SW 1271 (cell line): Measurements from ENCODE around the gene ANK2.
"Not testable (repeated sequence)": the region's sequence is repeated elsewhere in the genome, so short reads cannot be mapped to it uniquely, and the experiment has no call there.

Experiments
- DNase-seq, 2 experiments: peaks; one replicate each; lab custom pipeline; 2025; lab: John Stamatoyannopoulos, UW

ANK2 gene

DNA sequence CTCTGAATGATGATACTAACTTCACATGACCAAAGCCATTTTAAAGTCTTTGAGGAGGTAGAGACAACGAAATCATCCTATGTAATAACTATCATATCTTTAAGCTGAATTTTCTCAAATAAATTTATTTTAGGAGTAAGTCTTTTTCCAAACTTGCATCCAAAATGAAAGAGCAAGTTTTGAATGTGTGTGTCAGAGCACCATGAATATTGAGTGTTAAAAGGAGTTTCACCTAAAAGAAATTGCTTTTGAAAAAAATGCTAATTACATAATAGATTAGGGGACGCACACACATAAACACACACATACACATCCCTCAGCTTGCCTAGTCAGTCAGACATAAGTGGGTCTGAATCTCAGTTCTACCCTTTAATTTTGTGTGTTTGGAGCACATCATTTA is 1.9 kb downstream of the ANK2 start:
- DNase-seq = no peak

DNA sequence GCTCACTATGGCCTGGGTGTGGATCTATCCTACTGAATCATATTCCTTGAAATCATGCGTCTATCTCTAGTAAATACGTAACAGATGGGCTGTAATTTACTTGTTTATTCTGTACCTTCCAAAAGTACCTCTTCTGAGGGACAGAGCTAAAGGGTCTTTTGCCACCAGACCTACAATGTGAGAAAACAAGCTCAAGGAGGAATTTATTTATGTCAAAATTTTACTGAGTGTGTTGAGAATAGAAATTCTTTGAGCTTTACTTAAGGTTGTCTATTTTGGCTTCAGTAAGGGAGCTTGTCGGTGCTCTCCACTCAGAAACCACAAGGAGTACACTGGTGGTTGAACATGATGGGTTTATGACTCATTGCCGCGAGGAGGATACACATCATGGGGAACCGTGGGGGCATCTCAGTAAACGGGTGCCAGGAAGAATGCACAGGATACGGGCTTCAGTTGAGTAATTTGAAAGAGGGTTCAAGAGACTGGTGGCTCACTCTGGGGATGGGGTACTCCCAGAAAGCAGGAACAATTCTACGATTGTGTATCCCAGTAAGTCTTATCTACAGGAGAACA is 3.0 kb downstream of the ANK2 start:
- no peak for DNase-seq

DNA sequence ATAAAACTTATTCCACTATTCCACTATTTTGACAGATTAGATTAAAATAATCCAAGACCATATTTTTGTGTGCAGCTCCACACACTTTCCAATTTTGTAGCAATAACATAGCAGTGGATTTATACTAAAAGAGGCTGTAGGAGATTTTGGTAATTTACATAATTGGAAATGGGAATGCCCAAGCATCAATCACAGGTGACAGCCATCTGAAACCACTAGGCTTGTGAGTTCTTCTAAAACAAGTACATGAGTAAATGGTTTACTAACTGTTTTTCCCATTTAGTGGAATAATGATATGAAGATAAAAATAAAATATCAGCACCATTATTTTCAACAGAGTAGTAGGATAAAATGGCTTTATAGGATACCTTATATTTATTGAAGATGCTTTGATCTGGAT is 4.4 kb downstream of the ANK2 start:
- DNase-seq = no peak

DNA sequence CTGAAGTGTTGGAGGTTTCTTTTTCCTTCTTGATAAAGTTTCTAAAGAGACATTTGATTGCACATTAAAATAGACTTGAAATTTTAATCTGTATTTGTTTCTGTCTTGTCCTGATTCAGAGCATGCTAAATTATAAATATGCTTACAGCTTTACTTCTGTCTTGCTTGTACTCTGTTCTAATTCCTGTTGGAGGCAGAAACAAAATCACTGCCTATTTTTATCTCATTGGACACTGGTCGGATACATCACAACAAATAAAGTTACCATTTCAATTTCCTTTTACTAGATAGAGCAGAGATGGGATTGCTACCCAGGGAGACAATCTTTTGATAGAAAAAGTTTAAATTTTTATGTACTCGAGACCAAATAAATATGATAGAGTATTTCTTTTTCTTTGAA is 6.9 kb downstream of the ANK2 start:
- no peak for DNase-seq

DNA sequence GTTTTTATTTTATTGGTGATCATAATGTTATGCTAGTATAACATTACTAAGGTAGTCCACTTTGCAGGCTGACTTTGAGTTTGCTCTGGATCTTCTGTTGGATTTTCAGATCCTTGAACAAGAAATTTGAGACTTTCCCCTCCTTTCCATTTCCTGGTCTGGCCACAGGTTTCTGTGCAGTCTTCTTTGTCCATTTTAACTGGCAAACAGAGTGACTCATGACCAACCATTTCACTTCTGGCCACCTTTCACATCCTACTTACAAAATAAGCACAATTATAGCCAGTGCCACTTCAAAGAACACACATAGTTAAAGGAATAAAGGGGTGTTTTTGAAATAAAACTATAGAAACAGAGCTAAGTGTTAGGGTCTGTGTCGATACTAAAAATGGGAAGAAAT is 8.4 kb downstream of the ANK2 start:
- no peak for DNase-seq

DNA sequence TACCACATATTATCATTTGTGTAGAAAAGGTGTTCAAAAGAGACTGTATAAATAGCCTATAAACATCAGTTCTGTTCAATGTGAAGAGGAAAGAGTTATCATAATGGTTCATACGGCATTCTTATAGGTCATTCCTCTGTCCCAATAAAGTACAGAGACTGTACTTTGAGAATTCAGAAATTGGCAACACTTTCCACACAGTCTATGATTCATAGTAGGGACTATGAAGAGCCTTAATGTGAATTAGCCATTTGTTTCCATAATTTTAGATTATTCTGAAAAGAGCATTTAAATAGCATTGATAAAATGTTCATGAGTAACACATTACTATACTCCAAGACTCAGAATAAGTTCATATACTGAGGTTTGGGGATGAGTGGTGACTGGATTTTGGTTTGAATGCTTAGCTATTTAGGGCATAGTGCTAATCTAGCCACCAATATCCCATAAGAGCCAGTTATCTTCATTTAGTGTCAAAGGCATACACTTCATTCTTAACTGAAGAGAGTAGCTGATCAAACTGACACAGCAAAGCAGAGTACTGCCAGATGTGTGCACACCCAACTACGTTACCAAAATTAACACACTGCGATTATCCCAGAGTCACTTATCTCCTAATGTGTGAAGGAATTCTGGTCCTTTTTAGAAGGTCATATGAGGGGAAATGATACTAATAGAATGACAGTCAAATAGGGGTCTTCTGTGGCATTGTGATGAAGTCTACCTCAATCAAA is 10.2 kb downstream of the ANK2 start:
- DNase-seq = no peak

DNA sequence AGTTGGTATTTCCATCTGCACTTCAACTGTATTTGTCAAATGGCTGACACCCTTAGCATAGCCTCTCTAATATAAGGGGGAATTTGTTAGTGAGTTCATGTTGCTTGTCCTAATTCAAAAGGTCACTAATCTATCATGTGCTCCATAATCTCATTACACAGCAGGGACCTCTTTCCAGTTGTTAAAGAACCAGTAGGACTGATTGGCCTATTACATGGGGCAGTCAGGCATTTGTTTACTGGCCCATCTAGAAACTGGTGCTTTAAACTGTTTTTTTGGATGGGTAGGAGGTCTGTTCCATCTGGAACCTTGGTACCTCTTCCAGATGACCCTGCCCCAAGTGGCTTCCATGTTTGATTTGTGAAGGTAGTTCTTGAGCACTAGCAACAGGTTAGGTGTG is 11.4 kb downstream of the ANK2 start:
- no peak for DNase-seq

DNA sequence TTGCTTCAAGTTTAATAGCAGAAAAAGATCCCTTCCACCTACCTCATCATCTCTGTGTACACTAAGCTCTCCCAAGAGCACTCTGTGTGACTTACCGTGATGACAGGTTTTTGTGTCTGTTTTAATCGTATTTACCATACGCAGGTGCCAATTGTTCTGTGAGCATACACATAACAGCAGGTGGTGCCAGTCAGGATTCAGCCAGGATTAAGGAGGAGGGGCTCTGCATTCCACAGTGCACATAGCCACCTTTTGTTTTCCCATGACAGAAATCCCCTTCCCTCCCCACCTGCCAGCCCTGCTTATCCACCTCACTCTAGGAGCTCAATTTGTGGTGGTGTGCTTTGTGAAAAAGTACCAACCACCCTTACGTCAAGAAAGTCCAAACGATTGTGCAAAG is 14.8 kb downstream of the ANK2 start:
- no peak for DNase-seq

DNA sequence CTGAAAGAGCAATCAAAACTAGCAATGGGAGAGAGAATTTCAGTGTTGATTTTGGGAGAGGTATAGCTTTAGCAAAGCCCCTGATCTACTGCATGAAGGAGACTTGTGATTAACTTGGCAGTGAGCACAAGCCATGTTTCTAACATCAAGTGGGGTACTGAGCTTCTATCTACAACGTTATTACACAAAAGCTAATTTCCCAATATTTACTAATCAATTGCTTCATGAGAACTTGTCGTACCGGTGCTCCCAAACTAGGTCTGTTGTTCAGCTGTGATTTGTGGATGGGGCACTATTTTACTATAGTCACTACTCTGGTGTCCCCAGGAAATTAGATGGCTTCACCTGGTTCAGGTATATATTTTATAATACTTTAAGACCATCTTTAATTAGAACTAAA is 16.2 kb downstream of the ANK2 start:
- DNase-seq = no peak

DNA sequence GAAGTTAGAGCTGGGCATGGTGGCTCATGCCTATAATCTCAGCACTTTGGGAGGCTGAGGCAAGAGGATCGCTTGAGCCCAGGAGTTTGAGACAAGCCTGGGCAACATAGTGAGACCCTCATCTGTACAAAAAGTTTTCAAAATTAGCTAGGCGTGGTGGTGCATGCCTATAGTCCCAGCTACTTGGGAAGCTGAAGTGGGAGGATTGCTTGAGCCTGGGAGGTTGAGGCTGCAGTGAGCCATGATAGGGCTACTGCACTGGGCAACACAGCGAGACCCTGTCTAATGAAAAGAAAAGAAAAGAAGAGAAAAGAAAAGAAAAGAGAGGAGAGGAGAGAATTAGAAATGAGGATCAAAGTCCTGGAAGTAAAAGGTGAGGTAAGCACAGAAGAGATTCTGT is 19.3 kb downstream of the ANK2 start:
- DNase-seq = not testable (repeated sequence)

DNA sequence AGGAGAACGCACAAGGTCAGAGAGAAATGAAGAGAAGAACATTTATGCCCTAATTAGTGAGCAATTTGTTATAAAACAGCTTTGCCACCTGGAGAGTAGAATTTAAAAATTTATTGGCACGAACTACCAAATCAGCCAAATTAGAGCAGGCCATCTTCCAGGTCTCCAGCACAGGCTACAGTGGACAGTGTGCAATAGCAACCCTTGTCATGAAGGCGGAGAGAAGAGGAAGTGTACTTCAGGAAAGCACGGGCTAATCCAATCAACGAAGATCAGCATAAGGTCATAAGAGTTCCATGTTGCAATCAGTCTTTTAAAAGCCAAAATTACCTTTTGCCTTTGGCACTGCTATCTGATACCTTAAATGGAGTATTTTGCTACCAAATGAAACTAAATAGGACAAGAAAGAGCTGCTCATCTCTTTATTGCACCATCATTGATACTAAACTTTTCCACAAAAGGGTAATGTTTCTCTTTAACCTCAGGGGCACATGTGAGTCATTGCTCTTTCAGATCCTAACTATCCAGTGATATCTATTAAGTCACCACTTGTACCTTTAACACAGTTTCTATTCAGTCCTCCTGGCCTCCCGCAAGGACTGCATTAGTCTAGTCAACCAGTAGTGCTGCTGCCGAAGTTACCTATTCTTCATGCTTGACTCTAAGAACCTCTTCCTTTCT is 19.9 kb downstream of the ANK2 start:
- no peak for DNase-seq

DNA sequence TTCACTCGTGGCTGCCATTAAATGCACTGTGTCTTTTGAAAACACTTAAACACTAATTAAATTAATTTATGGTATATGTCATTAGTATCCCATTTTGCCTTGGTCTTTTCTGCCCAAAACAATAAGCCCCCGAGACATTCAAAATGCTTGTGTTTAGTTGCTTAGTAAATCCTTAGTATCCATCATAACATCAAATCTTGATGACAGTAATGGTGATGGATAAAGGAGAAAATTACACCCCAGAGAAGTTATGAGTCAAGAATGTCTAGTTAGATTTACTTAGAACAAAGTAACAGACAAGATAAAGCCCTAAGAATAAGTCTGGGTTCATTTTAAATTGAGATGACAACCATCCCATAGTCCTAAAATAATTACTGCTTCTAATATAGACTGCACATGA is 21.3 kb downstream of the ANK2 start:
- DNase-seq = no peak

DNA sequence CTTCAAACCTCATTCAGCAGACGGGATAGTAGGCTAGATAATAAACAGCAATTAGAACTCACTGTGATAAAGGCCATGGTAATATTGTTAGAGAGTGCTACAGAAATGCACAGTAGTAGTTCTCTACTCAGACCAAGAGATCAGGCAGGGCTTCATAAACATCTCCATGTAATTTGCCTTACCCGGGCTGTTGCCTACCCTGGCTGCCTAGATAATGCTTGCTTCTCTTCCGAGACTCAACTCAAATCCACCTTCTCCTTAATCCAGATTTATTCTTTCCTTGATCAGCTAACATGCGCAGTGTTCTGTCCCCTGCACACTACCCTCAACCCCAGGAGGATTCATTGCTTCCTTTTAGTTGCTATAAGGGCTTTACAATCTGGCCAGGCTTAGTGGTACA is 21.8 kb downstream of the ANK2 start:
- no peak for DNase-seq

DNA sequence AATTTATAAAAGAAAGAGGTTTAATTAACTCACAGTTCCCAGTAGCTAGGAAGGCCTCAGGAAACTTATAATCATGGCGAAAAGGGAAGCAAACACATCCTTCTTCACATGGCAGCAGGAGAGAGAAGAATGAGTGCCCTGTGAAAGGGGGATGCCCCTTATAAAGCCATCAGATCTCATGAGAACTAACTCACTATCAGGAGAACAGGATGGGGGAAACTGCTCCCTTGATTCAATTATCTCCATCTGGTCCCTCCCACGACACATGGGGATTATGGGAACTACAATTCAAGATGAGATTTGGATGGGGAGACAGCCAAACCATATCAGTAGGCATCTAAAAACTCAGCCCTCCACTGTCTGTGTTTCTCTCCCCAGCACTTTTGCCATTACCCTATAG is 22.4 kb downstream of the ANK2 start:
- no peak for DNase-seq

DNA sequence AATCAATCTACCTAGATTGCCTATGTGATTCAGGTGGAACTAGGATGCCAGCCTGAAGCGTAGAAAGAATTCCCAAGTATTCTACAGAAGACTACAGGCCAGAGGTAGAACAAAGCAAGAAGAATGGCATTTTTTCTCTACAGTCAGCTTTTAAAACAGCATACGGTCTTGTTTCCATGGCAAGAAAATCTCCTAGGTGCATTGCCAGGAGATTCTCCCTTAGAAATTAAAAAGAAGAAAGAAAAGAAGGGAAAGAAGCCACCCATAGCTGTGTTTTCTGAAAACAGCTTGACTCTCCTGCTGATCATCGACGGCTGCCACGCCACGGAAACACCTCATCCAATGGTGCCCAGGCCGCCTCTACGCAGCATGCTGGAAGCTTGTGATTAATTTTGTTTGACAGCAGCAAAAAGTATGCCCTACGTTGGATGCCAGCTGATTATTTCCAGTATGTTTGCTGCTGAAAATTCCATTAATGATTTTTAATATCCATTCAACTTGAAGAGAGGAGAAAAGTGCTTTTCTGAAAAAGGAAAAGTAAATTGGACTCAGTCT is 24.1 kb downstream of the ANK2 start:
- DNase-seq = no peak

DNA sequence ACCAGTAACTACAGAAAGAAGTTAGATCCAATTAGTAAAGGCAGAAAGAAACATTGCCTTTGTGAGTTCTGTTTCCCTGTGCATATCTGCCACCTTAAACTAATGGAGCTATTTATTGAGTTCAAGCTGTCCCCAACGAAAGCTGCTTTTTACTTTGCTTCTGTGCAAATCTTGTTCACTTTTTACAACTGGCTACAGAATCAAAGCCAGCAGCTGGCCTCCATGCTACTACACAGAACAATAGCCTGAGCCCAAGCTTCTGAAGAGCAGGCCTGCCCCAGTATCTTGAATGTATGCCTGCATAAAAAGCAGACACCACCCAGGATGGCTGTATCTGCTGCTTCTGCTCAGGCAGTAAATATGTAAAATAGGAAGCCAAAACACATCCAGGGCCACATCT is 28.1 kb downstream of the ANK2 start:
- no peak for DNase-seq

DNA sequence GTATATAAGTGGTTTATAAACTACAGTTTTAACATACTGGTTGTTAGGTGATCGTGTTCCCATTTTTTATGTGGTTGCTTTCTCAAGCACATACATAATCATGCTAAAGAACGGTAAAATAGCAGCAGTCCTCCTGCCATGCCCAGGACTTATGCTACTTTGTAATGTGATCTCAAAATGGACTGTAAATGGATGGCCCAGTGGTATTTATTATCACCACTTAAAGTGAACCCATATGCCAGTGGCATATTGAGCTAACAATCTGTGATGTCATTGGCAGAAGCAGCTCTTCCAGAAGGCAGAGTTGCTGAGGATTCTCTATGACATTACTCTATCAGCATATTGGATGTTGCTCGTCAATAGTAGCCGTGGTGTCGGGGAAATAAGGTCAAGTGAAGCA is 28.6 kb downstream of the ANK2 start:
- DNase-seq = no peak

DNA sequence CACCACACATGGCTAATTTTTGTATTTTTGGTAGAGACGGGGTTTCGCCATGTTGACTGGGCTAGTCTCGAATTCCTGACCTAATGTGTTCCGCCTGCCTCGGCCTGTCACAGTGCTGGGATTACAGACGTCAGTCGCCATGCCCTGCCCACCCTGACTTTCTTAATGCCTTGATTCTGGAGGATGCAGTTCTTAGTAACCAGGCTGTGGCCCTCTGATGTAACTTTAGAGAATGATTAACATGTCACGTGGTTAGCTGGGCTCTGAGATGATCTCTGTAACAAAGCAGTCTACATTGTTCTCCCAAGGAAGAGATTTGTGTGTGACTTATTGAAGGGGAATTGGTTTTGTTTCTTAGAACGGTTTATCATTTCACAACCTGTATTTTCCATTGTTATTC is 30.6 kb downstream of the ANK2 start:
- DNase-seq = no peak

DNA sequence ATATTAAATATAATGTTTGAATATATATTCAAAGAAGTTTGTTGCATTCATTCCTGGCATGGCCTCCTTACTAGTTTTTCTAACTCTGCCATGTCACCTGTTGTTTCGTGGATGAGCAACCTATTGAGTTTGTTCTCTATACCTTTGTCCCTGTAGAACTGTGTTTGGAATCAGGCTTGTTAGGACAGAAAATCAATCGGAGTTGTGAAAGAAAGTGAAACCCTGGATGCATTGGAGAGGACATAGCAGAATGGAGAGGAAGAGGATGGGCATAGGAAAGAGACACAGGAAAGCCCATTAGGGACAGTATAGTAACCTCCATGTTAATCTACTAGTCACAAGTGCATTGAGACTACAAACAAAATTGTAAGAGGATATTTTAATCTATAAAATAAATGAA is 31.2 kb downstream of the ANK2 start:
- DNase-seq = no peak

DNA sequence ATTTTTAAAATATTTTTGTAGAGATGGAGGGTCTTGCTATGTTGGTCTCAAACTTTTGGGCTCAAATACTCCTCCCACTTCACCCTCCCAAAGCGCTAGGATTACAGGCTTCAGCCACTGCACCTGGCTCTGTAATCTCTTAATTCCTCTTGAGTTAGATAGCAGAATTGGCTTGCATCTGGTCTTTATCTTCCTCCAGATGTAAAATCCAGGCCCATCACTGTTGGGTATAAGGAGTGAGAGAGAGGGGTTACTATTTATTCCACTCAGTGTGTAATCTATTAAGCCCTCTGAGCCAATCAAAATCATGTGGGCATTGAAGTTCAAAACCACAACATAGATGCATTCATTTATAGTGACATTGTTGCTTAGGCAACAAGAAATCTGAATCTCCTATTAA is 33.9 kb downstream of the ANK2 start:
- DNase-seq = no peak

DNA sequence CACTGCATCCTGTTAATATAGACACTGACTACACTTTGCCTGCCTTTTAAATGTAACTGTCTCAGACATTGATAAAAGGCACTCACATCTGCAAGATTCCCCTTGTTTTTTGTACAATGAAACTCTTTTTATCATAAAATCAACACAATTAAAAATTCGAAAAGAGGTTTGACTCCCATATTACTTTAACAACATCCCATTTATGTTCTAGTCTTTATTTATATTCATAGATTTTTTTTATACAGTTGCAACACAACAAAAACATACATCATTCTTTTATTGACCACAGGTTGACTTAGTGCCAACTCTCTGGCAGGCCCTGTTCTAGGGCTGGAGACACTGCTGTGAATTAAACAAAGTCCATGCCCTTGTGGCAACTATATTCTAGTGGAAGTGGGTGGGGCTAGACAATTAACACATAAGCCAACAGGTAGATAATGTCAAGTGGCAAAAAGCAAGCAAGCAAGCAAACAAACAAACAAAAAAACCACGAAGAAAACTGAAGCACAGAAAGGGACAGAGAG is 36.8 kb downstream of the ANK2 start:
- DNase-seq = no peak

DNA sequence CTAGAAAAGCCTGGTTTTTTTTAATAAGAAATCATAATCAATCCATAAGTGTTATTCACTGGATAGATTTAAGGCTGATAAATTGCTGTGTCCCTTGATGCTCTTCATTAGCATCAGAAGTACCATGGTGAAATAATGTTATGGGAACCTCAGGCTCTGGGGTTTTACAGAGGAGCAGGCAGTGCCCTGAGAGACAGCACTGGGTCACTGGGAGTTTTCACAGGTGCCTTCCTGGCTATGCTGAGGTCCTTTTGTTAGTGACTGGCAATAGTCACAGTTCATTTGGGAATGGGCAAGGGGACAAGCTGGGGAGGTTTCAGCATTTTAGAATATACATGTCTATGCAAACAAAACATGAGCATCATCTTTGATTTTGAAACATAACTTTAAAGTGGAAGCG is 38.6 kb downstream of the ANK2 start:
- no peak for DNase-seq

DNA sequence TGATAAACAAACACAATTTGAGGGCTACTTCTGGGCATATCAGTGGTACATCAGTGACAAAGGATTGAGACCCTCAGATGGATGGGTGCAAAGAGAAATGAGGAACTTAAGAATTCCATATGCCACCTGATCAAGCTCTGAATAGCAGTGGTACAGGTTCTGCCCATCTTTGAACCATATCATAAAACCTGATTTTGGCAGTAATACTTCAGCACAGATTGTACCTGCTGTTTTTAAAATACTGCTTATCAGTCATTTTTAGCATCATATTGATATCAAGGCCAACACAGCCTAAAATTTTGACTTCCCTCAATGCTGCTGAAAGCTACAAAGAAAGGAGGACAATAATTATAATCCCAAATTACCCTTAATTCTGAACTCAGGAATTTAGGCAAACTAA is 41.5 kb downstream of the ANK2 start:
- no peak for DNase-seq
